IMR-90 (cell line): ENCODE measurements around the gene GLYATL2.

Experiments used
- BHLHE40 ChIP-seq: fragments of 150-350 bp; IDR thresholded peaks from 2 replicates; pipeline ENCODE4 v1.6.1; 2016; ENCODE audit warnings: mild to moderate bottlenecking, low read depth, low read length
- CEBPB ChIP-seq: IDR thresholded peaks from 2 replicates; pipeline ENCODE4 v1.6.1; 2012; ENCODE audit warnings: low read depth, low read length, improper control_type of control experiment
- CHD1 ChIP-seq: IDR thresholded peaks from 2 replicates; pipeline ENCODE4 v1.6.1; 2012; ENCODE audit warnings: low read depth, low read length, improper control_type of control experiment
- ELK1 ChIP-seq: fragments of 150-350 bp; IDR thresholded peaks from 2 replicates; pipeline ENCODE4 v1.6.1; 2016; ENCODE audit warnings: low read depth, mild to moderate bottlenecking, low read length, moderate library complexity, borderline replicate concordance
- MAFK ChIP-seq: IDR thresholded peaks from 2 replicates; pipeline ENCODE4 v1.6.1; 2012; ENCODE audit warnings: low read depth, low read length, improper control_type of control experiment
- MAZ ChIP-seq: IDR thresholded peaks from 2 replicates; pipeline ENCODE4 v1.6.1; 2012; ENCODE audit warnings: low read depth, mild to moderate bottlenecking, low read length, improper control_type of control experiment, moderate library complexity, borderline replicate concordance
- MXI1 ChIP-seq: IDR thresholded peaks from 2 replicates; pipeline ENCODE4 v1.6.1; 2012; ENCODE audit warnings: low read depth, mild to moderate bottlenecking, low read length, moderate library complexity, borderline replicate concordance
- POLR2A ChIP-seq: IDR thresholded peaks from 2 replicates; pipeline ENCODE4 v1.6.1; 2012; ENCODE audit warnings: mild to moderate bottlenecking, low read depth, low read length
- RAD21 ChIP-seq: IDR thresholded peaks from 2 replicates; pipeline ENCODE4 v1.6.1; 2012; ENCODE audit warnings: low read length, improper control_type of control experiment
- RCOR1 ChIP-seq: IDR thresholded peaks from 2 replicates; pipeline ENCODE4 v1.6.1; 2012; ENCODE audit warnings: mild to moderate bottlenecking, low read length, improper control_type of control experiment; ENCODE audit not compliant: insufficient replicate concordance
- SMC3 ChIP-seq: fragments of 150-350 bp; IDR thresholded peaks from 2 replicates; pipeline ENCODE4 v1.6.1; 2016; ENCODE audit warnings: low read depth, mild to moderate bottlenecking, antibody characterized with exemption, low read length, moderate library complexity
- USF2 ChIP-seq: fragments of 150-350 bp; IDR thresholded peaks from 2 replicates; pipeline ENCODE4 v1.6.1; 2017; ENCODE audit warnings: mild to moderate bottlenecking, antibody characterized with exemption, low read length, low read depth
- TF ChIP-seq, protein P1 (sequence below): conservative IDR thresholded peaks from 2 replicates; pipeline ENCODE4 v1.5.1; 2012; ENCODE audit warnings: mild to moderate bottlenecking, low read depth, low read length, improper control_type of control experiment

DNA sequence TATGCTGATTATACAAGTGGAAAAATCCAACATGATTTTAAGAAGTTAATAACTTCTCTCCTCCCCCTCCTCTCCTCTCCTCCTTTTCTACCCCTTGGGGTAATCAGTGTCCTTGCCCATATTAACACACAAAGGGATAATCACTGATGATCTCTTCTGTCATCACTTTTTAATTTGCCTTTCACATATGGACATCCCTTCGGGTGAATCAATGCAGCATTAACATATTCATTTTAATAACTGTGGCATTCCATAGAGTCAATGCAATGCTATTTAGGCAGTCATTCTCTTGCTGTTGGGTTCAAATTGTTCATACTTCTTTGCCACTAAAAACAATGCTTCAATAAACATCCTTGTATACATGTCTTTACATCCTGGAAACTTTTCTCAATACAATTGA, 42.9 kb upstream of the GLYATL2 start:
- TF ChIP-seq, protein P1, sequence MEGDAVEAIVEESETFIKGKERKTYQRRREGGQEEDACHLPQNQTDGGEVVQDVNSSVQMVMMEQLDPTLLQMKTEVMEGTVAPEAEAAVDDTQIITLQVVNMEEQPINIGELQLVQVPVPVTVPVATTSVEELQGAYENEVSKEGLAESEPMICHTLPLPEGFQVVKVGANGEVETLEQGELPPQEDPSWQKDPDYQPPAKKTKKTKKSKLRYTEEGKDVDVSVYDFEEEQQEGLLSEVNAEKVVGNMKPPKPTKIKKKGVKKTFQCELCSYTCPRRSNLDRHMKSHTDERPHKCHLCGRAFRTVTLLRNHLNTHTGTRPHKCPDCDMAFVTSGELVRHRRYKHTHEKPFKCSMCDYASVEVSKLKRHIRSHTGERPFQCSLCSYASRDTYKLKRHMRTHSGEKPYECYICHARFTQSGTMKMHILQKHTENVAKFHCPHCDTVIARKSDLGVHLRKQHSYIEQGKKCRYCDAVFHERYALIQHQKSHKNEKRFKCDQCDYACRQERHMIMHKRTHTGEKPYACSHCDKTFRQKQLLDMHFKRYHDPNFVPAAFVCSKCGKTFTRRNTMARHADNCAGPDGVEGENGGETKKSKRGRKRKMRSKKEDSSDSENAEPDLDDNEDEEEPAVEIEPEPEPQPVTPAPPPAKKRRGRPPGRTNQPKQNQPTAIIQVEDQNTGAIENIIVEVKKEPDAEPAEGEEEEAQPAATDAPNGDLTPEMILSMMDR: no peak
- TF ChIP-seq MAFK: no peak
- no peak for TF ChIP-seq POLR2A
- TF ChIP-seq RAD21: no peak
- TF ChIP-seq MAZ: no peak
- no peak for TF ChIP-seq CEBPB
- no peak for TF ChIP-seq RCOR1
- TF ChIP-seq ELK1: no peak
- no peak for TF ChIP-seq BHLHE40
- no peak for TF ChIP-seq USF2
- no peak for TF ChIP-seq SMC3
- no peak for TF ChIP-seq MXI1
- TF ChIP-seq CHD1: no peak
